ENCODE results near the gene PPIA. TPM values are rescaled to one million over a fixed set of nuclear protein-coding genes. Genes with fewer than 3 reads are reported as not detected.
A peak's percentile ranks its signal among the peaks of the same experiment; 100 is the strongest.

The PPIA gene
- 2,028 and 2,422 TPM in 2 replicates for total RNA-seq

DNA sequence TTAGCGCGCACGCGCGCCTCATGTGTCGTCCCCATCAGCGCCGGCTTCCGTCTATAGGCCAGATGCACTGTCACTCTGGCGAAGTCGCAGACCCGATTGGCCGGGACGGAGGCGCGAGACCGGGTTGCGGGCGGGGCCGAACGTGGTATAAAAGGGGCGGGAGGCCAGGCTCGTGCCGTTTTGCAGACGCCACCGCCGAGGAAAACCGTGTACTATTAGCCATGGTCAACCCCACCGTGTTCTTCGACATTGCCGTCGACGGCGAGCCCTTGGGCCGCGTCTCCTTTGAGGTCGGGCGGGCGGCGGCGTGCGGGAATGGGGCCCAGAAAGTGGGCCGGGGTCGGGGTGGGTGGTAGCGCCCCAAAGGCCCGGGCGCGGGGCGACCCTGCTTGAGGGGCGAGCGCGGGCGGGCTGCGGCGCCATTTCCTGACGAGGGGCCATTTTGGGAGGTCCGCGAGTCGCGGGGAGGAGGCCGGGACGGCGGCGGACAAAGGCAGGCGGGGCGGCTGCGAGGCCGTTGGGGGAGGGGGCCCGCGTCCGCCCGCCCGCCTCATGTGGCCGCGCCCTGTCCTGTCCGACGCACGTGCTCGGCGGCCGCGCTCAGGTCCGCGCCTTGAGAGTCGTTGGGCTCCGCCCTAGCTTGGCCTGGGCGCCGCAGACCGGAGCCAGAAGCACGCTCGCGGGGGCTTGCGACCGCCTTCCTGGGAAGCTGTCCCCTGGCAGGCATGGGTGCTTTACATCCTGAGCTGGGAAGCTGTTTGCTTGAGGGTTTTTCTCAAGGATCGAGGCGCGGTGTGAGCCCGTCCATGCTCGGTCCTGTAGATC lies at the start of gene PPIA:
PPIA (plus strand) TSS at position 178 of the 825 bp plus-strand sequence; CDS start at position 222, 44 bp downstream.
- DNase-seq (ENCODE audit: low read depth), result peak; percentile 99

GRCh38 chr7:44748045-44748947 lies 48.2 kb upstream of the PPIA start, which contains the start of gene ZMIZ2:
Gene ZMIZ2 (plus strand): TSS chr7:44748847. CDS start chr7:44756250, 7,403 bp downstream.
- H3K4me3 ChIP-seq (ENCODE audit: low read depth, low read length), result peak within 1 kb of the TSS; percentile 82
- peak; percentile 90 for DNase-seq (ENCODE audit: low read depth)
- TF ChIP-seq CTCF (IDR thresholded peaks at IDR 0.05; ENCODE audit: insufficient read depth, low read depth, low read length), result no peak

More for the DNA sequence above, at the start of gene PPIA:
- peak within 1 kb of the TSS; percentile 75 for H3K4me3 ChIP-seq (ENCODE audit: low read depth, low read length)
- no peak for TF ChIP-seq CTCF (IDR thresholded peaks at IDR 0.05; ENCODE audit: insufficient read depth, low read depth, low read length)

DNA sequence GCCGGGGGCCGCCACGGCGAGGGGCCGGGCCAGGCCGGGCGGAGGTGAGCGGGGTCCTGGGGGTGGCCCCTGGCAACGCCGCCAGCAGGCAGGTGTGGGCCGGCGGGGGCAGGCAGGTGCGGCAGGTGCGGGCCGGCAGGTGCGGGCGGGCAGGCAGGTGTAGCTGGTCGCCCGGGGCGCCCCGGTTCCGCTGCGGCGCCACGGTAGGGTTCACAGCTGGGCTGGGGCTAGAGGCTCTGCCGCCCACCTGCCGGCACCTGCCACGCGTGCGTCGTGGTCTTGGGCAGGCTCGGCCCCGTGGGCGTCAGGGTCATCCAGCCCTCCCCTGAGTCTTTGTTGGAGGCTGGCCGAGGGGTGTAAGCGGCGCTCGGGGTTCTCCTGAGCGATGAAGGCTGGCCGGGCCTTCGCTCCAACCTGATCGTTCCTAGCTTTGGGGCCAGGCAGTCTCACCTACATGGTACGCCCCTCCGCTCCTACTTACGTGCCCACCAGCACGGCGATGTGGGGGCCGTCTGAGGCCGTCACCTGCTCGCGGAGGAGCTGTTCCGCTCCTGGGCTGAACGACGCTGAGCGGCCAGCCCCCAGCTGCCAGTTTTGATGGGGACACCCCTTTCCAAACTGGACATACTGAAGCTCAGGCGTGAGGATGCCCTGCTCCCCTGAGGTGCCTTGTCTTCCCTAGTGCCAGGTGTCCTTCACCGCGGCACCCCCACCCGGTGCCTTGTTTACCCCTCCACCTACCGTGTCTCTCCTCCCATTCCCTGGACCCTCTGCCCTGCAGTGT lies 47.3 kb upstream of the PPIA start:
- no peak for TF ChIP-seq CTCF (IDR thresholded peaks at IDR 0.05; ENCODE audit: insufficient read depth, low read depth, low read length)

DNA sequence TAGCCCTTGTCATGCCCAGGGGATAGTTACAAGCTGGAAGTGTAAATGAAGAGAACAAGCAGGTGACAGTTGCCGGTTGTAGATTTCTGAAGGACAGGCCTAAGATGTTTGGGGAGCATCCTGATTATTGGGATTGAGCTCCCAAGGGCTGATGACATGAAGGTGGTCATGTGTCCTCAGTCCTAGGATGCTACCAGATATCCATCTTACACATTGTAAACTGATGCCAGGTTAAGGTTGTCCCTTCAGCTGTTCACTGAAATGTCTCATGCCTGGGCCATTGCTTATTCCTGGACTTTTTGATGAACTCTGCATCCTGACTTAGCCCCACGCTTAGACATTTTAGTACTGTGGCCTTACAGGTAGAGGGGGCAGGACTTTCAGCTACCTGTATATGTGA lies 46.5 kb upstream of the PPIA start:
- peak overlapping the region; percentile 82 for H3K4me3 ChIP-seq (ENCODE audit: low read depth, low read length)
- no peak for TF ChIP-seq CTCF (IDR thresholded peaks at IDR 0.05; ENCODE audit: insufficient read depth, low read depth, low read length)
- no peak for DNase-seq (ENCODE audit: low read depth)

More for the DNA sequence above, 47.3 kb upstream of the PPIA start:
- peak overlapping the region; percentile 82 for H3K4me3 ChIP-seq (ENCODE audit: low read depth, low read length)
- DNase-seq (ENCODE audit: low read depth), result no peak

GRCh38 chr7:44750424-44750823 lies 46.1 kb upstream of the PPIA start:
- H3K4me3 ChIP-seq (ENCODE audit: low read depth, low read length), result no peak overlapping the region
- TF ChIP-seq CTCF (IDR thresholded peaks at IDR 0.05; ENCODE audit: insufficient read depth, low read depth, low read length), result no peak
- DNase-seq (ENCODE audit: low read depth), result no peak
